Measurements from ENCODE around the gene IRGC.

IRGC gene

GRCh38 chr19:43726736-43727592, 11.1 kb downstream of the IRGC start:
- DNase-seq = no peak

- no peak for DNase-seq
Measured at GRCh38 chr19:43727593-43727853, 11.6 kb downstream of the IRGC start.

- no peak for DNase-seq
Measured at GRCh38 chr19:43729919-43730318, 14.0 kb downstream of the IRGC start.

- no peak for DNase-seq
Measured at GRCh38 chr19:43731346-43731745, 15.5 kb downstream of the IRGC start.

- DNase-seq = no peak
Measured at GRCh38 chr19:43731846-43732245, 16.0 kb downstream of the IRGC start.

- DNase-seq = no peak
Measured at GRCh38 chr19:43735013-43735412, 19.1 kb downstream of the IRGC start.

- no peak for DNase-seq
Measured at GRCh38 chr19:43735957-43736356, 20.1 kb downstream of the IRGC start.

- no peak for DNase-seq
Measured at GRCh38 chr19:43738780-43739211, 22.9 kb downstream of the IRGC start.

GRCh38 chr19:43739439-43740235, 23.8 kb downstream of the IRGC start:
- no peak for DNase-seq

- DNase-seq = no peak
Measured at GRCh38 chr19:43741075-43741825, 25.4 kb downstream of the IRGC start.

GRCh38 chr19:43743059-43743458, 27.2 kb downstream of the IRGC start:
- DNase-seq = no peak

- no peak for DNase-seq
Measured at GRCh38 chr19:43747557-43748204, 31.8 kb downstream of the IRGC start.

GRCh38 chr19:43748205-43748594, 32.3 kb downstream of the IRGC start:
- DNase-seq = no peak

- no peak for DNase-seq
Measured at GRCh38 chr19:43748685-43749084, 32.8 kb downstream of the IRGC start.

- DNase-seq = no peak
Measured at GRCh38 chr19:43749152-43749551, 33.3 kb downstream of the IRGC start.

- DNase-seq = no peak
Measured at GRCh38 chr19:43749898-43750297, 34.0 kb downstream of the IRGC start.

GRCh38 chr19:43751466-43752220, 35.8 kb downstream of the IRGC start:
- DNase-seq = no peak

GRCh38 chr19:43752287-43752875, 36.5 kb downstream of the IRGC start:
- DNase-seq = no peak

- DNase-seq = no peak
Measured at GRCh38 chr19:43754253-43754502, 38.3 kb downstream of the IRGC start.

- peak; percentile 95 for DNase-seq
Measured at GRCh38 chr19:43754503-43755255, 38.8 kb downstream of the IRGC start, which contains the start of gene SMG9. Gene SMG9 (minus strand): TSS chr19:43754962. CDS start chr19:43750741, 4,221 bp downstream.

- DNase-seq = peak; percentile 84
Measured at GRCh38 chr19:43755256-43755801, 39.5 kb downstream of the IRGC start.
